HG03060 (cell line): ENCODE results near the gene TPBGL.
"Not testable (repeated sequence)": the region's sequence is repeated elsewhere in the genome, so short reads cannot be mapped to it uniquely, and the experiment has no call there.

Experiments
- ATAC-seq: cut with Tn5 transposase; IDR thresholded peaks from one replicate; pipeline ENCODE4 v1.9.1; 2021; ENCODE audit warnings: low read depth, moderate number of reproducible peaks; ENCODE audit not compliant: unreplicated experiment

The TPBGL gene

DNA sequence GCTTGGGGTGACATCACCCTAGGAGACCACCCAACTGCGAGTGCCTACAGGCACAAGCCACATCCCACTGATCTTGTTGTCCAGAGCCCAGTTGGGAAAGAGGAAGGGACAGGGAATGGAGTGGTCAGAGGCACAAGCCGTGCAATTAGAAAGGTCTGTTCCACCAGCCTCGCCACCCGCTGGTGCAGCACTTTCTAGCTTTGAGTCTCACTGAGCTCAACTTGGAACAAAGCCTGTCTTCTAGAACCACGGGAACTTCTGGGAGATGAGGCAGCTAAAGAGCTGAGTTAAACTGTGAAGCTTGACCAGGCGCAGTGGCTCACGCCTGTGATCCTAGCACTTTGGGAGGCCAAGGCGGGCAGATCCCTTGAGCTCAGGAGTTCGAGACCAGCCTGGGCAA, 29.3 kb downstream of the TPBGL start:
- ATAC-seq: no peak

DNA sequence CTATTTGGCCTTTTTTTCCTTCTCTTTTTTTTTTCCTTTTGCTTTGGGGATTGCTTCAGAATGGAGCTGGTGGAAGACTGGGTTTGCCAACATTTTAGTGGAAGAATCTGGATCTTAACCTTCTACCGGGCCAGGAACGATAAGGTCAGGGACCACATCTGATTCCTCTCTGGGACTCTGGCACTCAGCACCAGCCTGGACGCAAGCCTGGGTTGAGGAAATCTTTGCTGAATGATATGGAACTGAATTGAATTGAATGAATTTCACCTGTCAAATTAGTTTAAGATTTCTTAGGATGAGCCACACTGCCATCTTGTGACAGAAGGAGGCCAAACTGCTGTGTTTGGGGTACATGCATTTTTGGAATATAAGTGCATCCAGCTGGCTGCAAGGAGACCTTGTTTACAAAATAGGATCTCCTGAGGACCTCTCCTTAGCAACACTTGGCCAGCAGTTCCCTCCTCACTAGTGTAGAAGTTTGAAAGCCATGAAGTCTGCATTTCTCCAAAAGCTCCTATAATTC, 30.4 kb downstream of the TPBGL start:
- no peak for ATAC-seq

DNA sequence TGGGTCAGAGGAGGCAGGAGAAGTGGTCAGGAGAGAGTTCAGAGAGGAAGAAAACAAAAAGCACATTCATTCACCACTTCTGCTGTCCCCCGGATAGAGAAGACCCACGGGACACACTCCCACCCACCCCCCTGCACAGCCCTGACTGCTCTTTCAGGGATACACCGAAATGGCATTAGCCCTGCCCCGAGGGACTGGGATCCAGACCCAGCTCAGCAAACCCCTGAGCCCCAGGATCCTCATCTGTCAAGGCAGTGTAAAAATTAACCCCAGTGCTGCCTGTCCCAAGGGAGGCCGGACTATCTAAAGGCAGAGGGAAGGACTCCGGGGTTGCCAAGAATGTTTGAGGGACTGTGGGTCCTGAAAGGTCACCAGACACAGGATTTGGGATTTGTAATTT, 31.2 kb downstream of the TPBGL start:
- no peak for ATAC-seq

DNA sequence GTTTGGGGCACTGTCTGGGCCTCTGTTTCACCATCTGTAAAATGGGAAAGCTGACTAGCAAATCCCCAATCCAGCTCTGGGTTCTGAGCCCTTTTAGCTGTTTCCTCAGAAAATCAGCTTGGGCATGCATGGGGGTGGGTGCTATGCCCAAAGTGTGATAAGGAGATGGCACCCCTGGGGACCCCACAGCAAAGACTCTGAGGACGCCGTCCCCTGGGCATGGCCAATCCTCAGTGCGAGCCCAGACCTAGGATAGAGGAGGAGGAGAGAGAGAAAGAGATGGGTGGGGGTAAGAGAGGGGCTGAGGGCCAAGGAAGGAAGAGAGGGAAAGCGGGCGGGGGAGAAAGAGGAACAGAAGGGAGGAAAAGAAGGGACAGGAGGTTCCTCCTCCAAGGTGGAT, 31.8 kb downstream of the TPBGL start:
- no peak for ATAC-seq

DNA sequence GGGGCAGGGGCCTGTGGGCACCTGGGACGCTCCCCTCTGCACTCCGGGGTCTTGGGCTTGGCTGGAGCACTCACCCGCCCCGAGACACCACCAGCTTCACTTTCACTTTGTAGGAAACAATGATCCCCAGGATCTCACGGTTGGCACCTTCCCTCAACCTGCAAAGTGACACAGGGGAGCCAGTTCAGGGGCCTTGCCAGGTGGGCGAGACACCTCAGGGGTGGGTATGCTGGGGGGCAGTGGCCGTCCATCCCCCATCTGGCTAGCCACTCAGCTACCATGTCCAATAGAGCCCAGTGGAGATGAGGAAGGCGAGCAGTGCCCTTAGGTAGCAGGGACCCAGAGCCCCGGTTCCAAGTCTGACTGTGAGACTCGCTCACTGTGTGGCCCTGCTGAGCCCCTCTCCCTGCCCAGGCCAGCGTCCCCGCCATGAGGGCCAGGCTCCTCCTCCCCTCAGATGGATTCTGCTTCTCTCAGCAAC, 32.3 kb downstream of the TPBGL start:
- no peak for ATAC-seq

DNA sequence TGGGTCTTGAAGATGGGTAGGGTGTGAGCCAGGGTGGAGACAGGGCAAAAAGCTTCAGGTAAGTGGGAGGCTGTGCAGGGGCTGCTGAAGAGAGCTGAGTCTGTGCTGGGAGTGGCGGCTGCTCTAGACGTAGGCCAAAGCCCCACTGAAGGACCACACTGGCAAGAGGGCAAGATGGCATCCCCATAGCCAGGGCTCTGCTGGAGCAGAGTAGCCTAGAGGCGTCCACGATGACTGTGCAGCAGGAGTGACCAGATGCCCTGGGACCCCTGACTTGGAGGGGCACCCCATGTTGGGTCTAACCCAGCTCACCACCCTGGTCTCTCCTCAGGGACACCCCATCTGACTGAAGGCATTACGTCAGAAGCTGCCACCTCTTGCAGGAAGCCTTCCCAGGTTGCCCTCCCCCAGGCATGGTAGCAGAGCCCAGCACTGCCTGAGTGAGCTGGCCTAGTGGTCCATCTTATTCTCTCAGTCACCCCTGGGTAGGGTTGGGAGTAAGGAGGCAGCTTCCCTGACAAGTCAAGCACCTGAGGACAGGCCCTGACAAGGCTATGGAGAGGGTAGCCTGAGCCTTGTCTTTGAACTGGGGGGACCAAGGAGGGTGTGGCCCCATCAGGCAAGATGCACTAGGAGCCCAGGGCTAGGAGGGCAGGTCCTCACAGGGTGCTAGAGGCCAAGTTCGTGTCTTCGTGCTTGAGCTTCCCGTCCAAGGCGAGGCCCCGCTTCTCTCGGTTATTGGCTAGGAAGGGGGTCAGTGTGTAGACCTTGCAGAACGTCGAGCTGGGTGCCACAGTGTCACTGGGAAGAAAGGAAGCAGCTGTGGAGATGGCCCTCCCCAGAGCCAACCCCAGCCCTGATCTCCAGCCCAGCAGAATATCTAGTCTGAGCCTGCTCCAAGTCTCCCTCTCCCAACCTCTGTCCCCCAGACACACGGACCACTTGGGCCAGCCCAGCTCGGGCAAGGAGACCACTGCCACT, 33.1 kb downstream of the TPBGL start:
- no peak for ATAC-seq

DNA sequence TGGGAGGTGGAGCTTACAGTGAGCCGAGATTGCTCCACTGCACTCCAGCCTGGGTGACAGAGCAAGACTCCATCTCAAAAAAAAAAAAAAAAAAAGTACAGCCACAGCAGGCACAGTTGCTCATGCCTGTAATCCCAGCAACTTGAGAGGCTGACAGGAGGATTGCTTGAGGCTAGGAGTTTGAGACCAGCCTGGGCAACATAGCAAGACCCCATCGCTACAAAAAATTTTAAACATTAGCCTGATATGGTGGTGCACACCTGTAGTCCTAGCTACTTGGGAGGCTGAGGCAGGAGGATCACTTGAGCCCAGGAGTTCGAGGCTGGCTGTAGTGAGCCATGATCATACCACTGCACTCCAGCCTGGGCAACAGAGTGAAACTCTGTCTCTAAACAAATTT, 34.1 kb downstream of the TPBGL start:
- not testable (repeated sequence) for ATAC-seq

DNA sequence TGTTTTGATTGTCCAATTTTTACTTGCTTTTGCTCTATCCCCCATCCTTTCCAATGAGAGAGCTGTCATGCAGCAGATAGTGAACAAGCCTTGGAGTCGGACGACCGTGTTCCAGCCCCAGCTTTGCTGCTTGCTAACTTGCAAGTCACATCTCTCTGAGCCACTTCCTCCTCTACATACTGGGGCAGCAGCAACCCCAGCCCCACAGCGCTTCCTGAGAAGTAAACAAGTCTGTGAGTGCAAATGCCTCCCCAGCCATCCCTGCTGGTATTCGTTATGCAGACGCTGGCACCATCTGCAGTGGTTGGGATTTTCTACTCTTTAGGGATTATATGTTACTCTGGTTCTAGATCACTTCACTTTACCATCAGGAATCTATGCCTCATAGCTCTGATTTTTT, 35.0 kb downstream of the TPBGL start:
- no peak for ATAC-seq

DNA sequence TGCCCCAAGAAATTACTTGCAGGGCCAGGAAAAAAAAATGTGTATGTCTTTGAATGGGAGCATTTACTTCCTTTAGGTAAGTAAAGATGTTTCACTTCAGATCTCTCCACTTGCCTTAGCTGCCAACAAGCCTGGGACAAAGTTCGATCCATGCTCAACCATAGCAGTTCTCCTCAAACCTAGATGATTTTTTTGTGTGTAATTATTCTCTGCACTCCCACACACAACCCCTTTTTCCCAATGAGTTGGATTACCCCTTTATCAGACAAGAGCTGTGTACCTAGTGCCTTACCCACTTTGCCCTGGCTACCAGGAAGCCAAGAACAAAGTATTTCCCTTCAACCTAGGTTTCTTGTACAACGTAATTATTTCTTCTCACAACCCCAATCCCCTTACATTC, 35.6 kb downstream of the TPBGL start:
- no peak for ATAC-seq

DNA sequence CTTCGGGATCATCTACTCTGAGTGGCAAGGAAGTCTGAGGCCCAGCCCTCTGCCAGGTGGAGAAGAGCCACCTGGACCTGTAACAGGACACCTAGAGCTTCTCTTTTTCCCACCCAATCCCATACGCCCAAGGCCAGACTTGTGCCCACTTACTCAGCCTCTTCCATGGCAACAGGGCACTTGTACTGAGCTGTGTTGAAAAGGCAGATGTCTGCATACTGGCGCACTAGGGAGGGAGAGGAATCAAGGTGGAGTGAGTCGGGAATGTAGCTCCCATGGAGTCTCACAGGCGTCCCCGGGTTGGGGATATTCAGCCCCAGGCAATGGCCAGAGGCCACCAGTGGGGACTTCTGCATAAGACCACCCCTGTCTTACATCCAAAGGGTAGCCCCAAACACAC, 36.1 kb downstream of the TPBGL start:
- no peak for ATAC-seq

DNA sequence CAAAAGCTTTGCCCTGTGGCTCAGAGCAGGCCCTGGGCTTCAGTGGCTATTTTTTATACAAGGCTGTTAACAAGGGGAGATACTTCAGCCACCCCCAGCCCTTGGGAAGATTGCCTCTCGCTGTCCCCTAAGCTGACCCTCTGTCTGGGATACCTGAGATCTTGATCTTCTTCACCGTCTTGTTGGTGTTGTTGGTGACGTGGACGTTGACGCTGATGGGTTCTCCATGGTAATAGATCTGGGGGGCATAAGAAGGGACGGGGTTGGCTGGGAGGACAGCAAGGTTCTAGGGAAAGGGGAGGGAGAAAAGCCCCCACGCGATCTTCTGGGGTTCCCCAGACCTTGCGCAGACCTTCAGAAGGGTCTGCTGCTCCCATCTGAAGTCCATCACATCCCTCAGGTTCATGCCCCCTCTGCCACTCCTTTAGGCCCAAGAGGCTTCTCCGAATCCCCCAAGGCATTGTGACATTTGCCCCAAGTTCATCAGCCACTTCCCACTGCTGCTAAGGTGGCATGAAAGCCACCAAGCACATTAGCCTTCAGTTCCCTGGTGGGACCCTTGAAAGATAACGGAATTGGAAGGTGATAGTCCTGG, 36.7 kb downstream of the TPBGL start:
- no peak for ATAC-seq

DNA sequence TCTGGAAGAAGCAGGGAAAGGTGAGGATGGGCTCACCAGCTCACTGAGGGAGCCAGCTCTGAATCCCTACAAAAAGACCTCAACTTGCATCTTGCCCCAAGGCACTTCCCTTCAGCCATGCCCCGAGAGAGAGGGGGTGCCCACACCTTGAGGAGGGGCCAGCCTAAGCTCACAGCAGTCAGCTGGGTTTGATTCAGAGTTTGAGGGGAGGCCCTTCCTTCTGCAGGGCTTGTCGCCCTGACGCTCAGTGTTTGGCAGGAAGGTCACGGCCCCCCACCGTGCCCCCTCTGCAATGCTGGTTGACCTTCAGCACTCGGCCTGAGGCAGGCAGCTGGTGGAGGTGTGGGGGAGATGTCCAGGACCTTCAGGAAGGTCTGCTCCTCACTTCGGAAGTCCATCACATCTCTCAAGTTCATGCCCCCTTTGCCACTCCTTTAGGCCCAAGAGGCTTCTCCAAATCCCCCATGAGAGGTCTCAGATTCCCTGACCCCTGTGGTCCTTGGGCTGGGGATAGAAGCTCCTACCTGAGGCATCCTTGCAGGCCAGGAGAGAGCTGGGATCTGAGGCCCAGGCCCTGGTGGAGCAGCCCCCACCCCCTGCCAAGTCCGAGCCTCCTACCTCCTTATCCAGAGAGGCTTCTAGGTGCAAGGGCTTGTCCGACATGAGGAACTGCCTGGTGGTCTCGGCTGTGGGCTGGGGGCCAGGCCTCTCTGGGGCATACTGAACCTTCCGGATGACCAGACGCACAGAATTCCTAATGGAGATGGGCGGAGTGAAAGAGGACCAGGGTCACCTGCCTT, 37.6 kb downstream of the TPBGL start:
- ATAC-seq: no peak

DNA sequence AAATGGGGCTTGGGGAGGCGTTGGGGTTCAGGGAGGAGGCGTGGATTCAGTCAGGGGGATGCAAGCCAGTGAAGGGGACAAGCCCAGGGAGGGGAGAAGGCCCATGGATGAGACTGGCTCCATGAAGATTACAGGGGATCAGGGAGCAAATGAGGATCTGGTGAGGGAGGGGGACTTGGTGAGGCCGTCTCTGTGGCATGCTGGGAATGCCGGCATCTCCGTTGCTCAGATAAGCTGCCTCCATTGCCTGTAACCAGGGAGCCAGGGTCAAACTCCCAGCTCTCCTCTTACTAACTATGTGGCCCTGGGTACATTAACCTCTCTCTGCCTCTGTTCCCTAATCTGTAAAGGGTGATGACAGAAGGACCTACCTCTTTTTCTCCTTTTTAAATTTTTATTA, 38.7 kb downstream of the TPBGL start:
- no peak for ATAC-seq

DNA sequence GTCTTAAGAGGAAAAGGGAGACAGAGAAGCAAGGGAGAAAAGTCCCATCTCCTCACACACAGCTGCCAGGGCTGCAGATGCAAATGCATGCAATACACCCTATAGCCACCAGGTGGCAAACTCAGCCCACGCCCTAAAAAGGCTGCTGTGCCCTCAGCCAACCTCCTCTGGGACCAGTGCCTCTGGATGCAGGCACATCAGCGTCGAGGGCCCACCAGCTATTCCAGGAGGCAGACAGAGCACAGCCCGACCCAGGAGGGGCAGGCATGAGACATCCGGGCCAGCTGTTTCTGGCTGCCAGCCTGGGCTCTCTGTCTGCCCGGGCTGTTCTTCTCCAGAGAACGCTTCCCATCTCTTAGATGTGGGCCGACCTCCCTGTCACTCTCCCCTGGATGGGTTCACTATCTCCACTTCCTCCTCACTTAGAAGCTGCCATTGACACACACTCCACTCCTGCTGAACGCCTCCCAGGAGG, 39.7 kb downstream of the TPBGL start:
- no peak for ATAC-seq

DNA sequence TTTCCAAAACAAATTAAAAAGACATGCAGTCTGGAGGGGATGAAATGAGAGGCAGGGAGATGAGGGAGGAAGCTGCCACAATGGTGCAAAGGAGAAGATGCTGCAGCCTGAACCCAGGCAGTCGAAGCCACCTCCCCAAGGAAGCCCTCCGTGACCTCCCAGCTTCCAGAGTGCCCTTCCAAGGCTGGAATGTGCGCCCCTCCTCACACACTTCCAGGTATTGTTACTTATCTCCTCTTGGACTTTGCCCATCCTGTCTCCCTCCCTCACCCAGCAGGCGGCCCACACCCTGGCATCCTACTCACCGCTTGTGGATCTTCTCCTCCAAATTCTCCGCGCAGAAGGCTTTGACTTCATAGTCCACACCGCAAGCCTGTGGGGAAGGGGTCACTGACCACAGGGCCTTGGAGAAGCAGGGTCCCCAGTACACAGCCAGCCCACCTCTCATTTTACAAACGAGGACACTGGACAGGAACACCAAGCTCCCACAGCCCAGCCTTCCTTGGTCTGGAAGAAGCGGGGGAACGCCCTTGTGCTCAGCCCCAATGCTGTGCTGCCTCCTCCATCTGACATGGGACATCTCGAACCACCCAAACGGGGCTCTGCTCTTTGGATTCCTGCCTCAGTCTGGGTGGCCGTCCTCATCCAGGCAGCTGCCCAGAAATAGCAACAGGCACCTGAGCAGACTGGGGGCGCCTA, 40.3 kb downstream of the TPBGL start:
- ATAC-seq: no peak

DNA sequence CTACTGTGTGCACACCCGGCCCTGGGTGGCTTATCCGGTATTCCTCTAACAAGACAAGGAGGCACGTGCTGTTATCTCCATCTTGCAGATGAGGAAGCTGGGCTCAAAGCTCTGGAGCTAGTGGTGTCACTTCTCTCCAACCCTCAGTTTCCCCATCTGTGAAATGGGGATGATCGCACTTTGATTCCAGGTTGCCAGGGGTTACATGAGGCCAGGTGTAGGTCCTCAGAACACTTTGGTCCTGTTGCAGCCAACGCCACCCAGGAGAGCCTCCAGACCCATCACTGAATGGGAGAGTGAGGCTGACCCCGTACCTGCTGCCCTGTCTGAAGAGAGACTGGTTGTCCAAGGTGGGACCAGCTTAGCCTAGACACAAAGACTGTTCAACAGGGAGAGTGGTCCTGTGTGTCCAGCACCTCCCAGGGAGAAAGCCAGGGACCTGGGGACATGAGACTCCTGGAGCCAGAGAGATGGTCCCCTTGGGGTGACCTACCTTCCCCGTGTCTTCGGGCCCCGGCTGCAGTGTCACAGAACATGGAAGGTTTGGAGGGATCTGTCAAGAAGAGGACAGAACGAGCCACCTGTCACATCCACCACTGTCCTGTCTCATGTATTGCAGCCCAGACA, 41.0 kb downstream of the TPBGL start:
- ATAC-seq: no peak

DNA sequence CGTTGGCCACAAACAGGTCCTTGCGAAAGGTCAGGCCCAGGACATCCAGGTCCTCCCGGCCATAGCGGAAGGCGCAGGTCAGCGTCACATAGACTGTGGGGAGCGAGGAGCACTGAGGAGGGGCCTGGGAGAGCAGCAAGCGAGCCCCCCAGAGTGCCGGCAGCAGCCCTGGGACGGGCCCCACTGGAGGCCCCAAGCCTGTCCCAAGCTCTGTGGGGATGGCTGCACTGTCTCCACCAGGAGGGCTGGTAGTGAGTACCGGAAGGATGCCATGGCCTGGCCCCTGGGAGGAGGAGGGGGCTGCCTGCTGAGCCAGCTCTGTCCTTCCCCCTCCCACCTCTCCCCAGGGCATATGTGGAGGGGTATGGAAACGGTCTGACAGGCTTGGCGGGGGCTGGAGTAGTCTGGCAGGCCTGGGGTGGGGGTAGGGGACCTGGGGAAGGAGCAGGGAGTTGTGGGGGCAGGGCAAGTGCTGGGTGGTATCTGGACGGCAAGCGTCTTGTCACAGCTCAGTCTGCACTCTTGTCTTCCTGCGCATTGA, 42.9 kb downstream of the TPBGL start:
- no peak for ATAC-seq

DNA sequence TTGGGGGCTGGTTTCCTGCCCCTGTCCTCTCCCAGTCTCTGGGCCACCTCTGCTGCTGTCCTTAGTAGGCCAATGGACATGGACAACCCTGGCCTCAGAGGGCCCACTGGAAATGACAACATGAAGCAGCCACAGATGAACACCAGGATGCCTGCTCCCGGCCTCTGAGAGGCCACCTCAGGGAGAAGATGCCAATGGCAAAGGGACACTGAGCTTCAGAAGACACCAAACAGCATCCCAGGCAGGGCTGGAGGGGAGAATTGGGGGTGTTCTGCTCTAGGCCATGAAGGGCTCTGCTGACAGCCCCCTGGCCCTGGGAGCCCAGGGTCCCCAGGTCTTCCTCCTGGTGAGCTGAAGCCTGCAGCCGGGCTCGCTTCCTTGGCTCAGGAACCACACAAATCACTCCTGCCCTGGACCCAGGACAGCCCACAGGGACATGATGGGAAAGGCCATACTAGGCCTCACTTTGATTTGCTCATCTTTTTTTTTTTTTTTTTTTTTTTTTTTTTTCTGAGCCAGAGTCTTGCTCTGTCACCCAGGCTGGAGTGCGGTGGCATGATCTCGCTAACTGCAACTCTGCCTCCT, 45.3 kb downstream of the TPBGL start:
- no peak for ATAC-seq

DNA sequence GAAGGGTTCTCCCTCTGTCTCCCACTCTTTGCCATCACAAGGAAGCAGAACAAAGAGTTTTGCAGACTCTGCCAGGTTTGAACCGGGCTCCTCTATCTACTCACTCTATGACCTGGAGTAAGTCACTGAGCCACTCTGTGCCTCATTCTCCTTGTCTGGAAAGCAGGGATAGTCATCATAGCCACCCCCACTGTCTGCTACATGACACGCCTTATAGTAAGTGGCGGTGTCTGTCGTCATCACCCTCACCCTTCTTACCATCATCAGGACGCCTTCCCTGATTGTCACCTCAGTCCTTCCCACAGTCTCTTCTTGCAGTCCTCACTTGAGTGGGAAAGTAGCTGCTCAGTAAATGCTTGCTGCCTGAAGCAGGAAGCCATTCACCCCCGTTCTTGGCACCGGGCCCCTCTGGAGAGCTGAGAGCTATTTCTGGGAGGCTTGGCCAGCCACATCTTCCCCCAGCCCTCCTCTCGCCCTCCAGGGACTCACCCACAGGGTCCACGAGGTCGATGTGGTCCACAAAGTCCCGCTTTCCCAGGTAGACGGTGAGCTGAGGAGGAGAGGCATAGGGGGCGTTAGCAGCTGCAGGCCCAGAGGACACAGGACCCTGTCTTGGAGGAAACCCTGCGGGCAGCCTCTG, 46.4 kb downstream of the TPBGL start:
- ATAC-seq: no peak
